Smooth muscle cell of the coronary artery (primary cell): ENCODE results near the gene SPINK2. TPM values are rescaled to one million over a fixed set of nuclear protein-coding genes. Genes with fewer than 3 reads are reported as not detected.

Experiments used
- total RNA-seq: library from RNA; depleted of rRNA; stranded (reverse); fragments of >200 nt; gene quantifications from 2 replicates; pipeline ENCODE4 v1.2.3, GENCODE V29; 2014; ENCODE audit warnings: low replicate concordance

The SPINK2 gene, protein sequence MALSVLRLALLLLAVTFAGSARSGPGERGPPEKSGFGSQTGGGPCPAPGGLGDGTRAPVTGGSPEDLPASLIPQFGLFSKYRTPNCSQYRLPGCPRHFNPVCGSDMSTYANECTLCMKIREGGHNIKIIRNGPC
- total RNA-seq, result not detected in 2 replicates

DNA sequence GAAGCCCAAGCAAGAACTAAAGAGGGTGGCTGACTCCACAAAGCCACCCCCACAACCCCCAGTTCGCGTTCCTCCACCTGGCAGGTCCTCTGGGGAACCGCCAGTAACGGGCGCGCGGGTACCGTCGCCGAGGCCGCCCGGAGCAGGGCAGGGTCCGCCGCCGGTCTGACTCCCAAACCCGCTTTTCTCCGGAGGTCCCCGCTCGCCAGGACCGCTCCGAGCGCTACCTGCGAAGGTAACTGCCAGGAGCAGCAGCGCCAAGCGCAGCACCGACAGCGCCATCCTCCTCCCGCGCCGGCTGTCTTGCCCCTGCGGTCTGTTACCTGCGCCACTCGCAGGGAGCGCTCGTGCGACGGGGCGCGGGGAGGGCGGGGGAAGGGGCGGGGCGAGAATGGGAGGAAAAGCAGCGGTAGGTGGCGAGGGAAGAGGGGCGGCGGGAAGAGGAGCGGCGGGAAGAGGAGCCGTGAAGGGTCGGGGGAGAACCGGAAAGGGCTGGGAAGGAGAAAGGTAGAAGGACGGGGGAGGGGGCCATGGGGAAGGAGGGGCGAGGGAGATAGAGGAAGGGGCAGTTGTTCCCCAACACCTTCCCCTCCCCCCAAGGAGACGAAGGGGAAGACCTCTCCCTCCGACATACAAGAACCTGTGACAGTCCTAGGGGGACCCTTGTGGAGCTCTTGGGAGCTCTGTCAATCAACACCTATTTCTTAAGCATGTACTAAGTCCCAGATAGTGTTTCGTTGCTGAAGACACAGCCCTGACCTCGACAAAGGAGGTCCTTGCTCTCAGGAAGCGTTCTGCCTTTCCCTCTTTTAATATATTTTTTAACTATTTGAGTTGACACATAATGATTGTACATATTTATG lies at the start of gene SPINK2:
Gene SPINK2 (minus strand): TSS at position 321 of the 863 bp plus-strand sequence. CDS start 39 bp downstream, at position 282.

Other genes starting within 250 kb of the SPINK2 start
- gene HOPX, start 140.4 kb downstream of the SPINK2 start, total RNA-seq, result 0.23 TPM in 1 of 2 replicates, not detected in the other
- gene REST, start 86.2 kb upstream of the SPINK2 start, total RNA-seq, result 9.9 and 24.7 TPM in 2 replicates
- gene NOA1, start 155.9 kb upstream of the SPINK2 start, total RNA-seq, result 7.7 and 14.3 TPM in 2 replicates
- 93.5 and 147 TPM in 2 replicates for gene POLR2B, start 157.2 kb upstream of the SPINK2 start, total RNA-seq